ENCODE data around the gene ENAH. TPM values are rescaled to one million over a fixed set of nuclear protein-coding genes. Genes with fewer than 3 reads are reported as not detected.

Gene ENAH
- 68.4 to 90.6 TPM (median 86.1 TPM) in 5 replicates for total RNA-seq (2022; extraction: Qiagen RNA extraction; ENCODE audit: low read depth)

GRCh38 chr1:225652729-225653462 is at the start of gene ENAH:
ENAH (minus strand) TSS chr1:225653123; CDS start chr1:225652690, 433 bp downstream.

Other genes starting within 250 kb of the ENAH start
- gene LBR, start 225.1 kb downstream of the ENAH start, total RNA-seq (2022; extraction: Qiagen RNA extraction; ENCODE audit: low read depth) = 29.9 to 44.3 TPM (median 38.1 TPM) in 5 replicates
- gene SRP9, start 124.7 kb upstream of the ENAH start, total RNA-seq (2022; extraction: Qiagen RNA extraction; ENCODE audit: low read depth) = 231 to 310 TPM (median 241 TPM) in 5 replicates
- 194 to 245 TPM (median 203 TPM) in 5 replicates for gene EPHX1, start 157.0 kb upstream of the ENAH start, total RNA-seq (2022; extraction: Qiagen RNA extraction; ENCODE audit: low read depth)
- 4.5 to 6.4 TPM (median 5.9 TPM) in 5 replicates for gene TMEM63A, start 229.3 kb upstream of the ENAH start, total RNA-seq (2022; extraction: Qiagen RNA extraction; ENCODE audit: low read depth)
- 0.50 to 1.1 TPM (median 0.68 TPM) in 5 replicates for gene LEFTY1, start 236.0 kb upstream of the ENAH start, total RNA-seq (2022; extraction: Qiagen RNA extraction; ENCODE audit: low read depth)

All from A549 treated with GW870086 at 1 μM for 4 hours (cell line).